IPS DF 4.7 (cell line): ENCODE measurements around the gene BCL2L2.

ENCODE experiments used
- DNase-seq: peaks from one replicate; pipeline ENCODE4 v3.0.0-alpha.2; 2013; ENCODE audit warnings: low spot score; ENCODE audit errors: extremely low read depth

Gene BCL2L2

GRCh38 chr14:23299986-23300686, 6.5 kb upstream of the BCL2L2 start:
- no peak for DNase-seq

GRCh38 chr14:23300687-23301223, 5.9 kb upstream of the BCL2L2 start:
- DNase-seq, result no peak

- no peak for DNase-seq
Observed at GRCh38 chr14:23301288-23301968, 5.2 kb upstream of the BCL2L2 start.

GRCh38 chr14:23301969-23302289, 4.7 kb upstream of the BCL2L2 start:
- DNase-seq, result no peak

- no peak for DNase-seq
Observed at GRCh38 chr14:23302290-23303225, 4.1 kb upstream of the BCL2L2 start, which contains the start of gene PPP1R3E. TSS of gene PPP1R3E (minus strand) at chr14:23302859. CDS start at chr14:23302576, 283 bp downstream.

- no peak for DNase-seq
Observed at GRCh38 chr14:23307146-23307530, 505 bp downstream of the BCL2L2 start.

- no peak for DNase-seq
Observed at GRCh38 chr14:23307687-23308644, 1.3 kb downstream of the BCL2L2 start.

- no peak for DNase-seq
Observed at GRCh38 chr14:23308721-23309445, 2.2 kb downstream of the BCL2L2 start.

GRCh38 chr14:23310546-23310945, 3.9 kb downstream of the BCL2L2 start:
- DNase-seq, result no peak

- no peak for DNase-seq
Observed at GRCh38 chr14:23316300-23316699, 9.7 kb downstream of the BCL2L2 start.

GRCh38 chr14:23319746-23320583, 13.3 kb downstream of the BCL2L2 start:
- no peak for DNase-seq

GRCh38 chr14:23320584-23321571, 14.2 kb downstream of the BCL2L2 start, which contains the start of gene PABPN1:
TSS of gene PABPN1 (plus strand) at chr14:23321457. CDS start at chr14:23321470, 13 bp downstream.
- DNase-seq, result peak; percentile 100

- no peak for DNase-seq
Observed at GRCh38 chr14:23321572-23322547, 15.2 kb downstream of the BCL2L2 start.

- no peak for DNase-seq
Observed at GRCh38 chr14:23322568-23323517, 16.2 kb downstream of the BCL2L2 start.

- no peak for DNase-seq
Observed at GRCh38 chr14:23323838-23324454, 17.3 kb downstream of the BCL2L2 start.
